Fibroblast of the aortic adventitia (primary cell): ENCODE measurements around the gene HSPA1B. TPM values are rescaled to one million over a fixed set of nuclear protein-coding genes. Genes with fewer than 3 reads are reported as not detected.
"Not testable (repeated sequence)": the region's sequence is repeated elsewhere in the genome, so short reads cannot be mapped to it uniquely, and the experiment has no call there.

Experiments
- DNase-seq: peaks from one replicate; pipeline ENCODE4 v3.0.0-alpha.2; 2010; ENCODE audit warnings: low read depth
- H3K4me3 ChIP-seq: 2 replicates; pipeline ENCODE4 v1.5.1; 2011; ENCODE audit warnings: low read depth, mild to moderate bottlenecking, control low read depth, low read length, moderate library complexity
- CTCF ChIP-seq: IDR thresholded peaks from 2 replicates; pipeline ENCODE4 v1.5.1; 2011; ENCODE audit warnings: mild to moderate bottlenecking, low read length, control low read depth, inconsistent platforms; ENCODE audit not compliant: insufficient read depth
- total RNA-seq: library from RNA; depleted of rRNA; stranded (reverse); fragments of >200 nt; gene quantifications from 2 replicates; pipeline ENCODE4 v1.2.3, GENCODE V29; 2012; ENCODE audit warnings: low replicate concordance

Gene HSPA1B
- total RNA-seq, 1 donor, result 112 TPM

- no peak overlapping the region for H3K4me3 ChIP-seq
- TF ChIP-seq CTCF, result no peak
- DNase-seq, result no peak
These were observed 31.2 kb downstream of the HSPA1B start for GRCh38 chr6:31858707-31859106.

- TF ChIP-seq CTCF, result no peak
- H3K4me3 ChIP-seq, result no peak overlapping the region
- no peak for DNase-seq
These were observed 32.4 kb downstream of the HSPA1B start for GRCh38 chr6:31859923-31860322.

GRCh38 chr6:31860349-31860748 lies 32.8 kb downstream of the HSPA1B start:
- no peak for DNase-seq
- H3K4me3 ChIP-seq, result no peak overlapping the region
- no peak for TF ChIP-seq CTCF

GRCh38 chr6:31861150-31861549 lies 33.6 kb downstream of the HSPA1B start:
- DNase-seq, result no peak
- no peak for TF ChIP-seq CTCF
- H3K4me3 ChIP-seq, result peak overlapping the region; percentile 1

GRCh38 chr6:31861919-31862343 lies 34.4 kb downstream of the HSPA1B start:
- DNase-seq, result peak; percentile 8
- peak overlapping the region; percentile 96 for H3K4me3 ChIP-seq
- TF ChIP-seq CTCF, result no peak

- H3K4me3 ChIP-seq, result peak within 1 kb of the TSS; percentile 96
- TF ChIP-seq CTCF, result no peak
- DNase-seq, result peak; percentile 100
These were observed 35.1 kb downstream of the HSPA1B start, which contains the start of gene NEU1 for GRCh38 chr6:31862344-31863235. Gene NEU1, minus strand, starts transcription at chr6:31862821. Its CDS starts 45 bp downstream, at chr6:31862776.

GRCh38 chr6:31864123-31864562 lies 36.6 kb downstream of the HSPA1B start:
- H3K4me3 ChIP-seq, result peak overlapping the region; percentile 82
- not testable (repeated sequence) for DNase-seq
